Measurements from ENCODE around the gene TDRD12. TPM values are rescaled to one million over a fixed set of nuclear protein-coding genes. Genes with fewer than 3 reads are reported as not detected.
"Not testable (repeated sequence)": the region's sequence is repeated elsewhere in the genome, so short reads cannot be mapped to it uniquely, and the experiment has no call there.

Gene TDRD12
- total and polyA plus RNA-seq, 2 of the 13 experiments (the other 11 are each of a cell fraction or from before 2014, with no cell fraction given): 0.03 to 0.40 TPM

- H3K4me2 ChIP-seq (ENCODE audit: low read depth, low read length); H3K4me3 ChIP-seq (replicated peaks in 1 of 3; ENCODE audit: insufficient read depth in 1 of 3, low read depth in 2 of 3, low read length in 3 of 3); in situ Hi-C loops (cut with HindIII; ENCODE audit: extremely low pct_ligation_motif_present, low pct_unique_long_range_greater_than_20kb); FAIRE-seq; H3K9ac ChIP-seq (ENCODE audit: insufficient read depth, low read depth, low read length); H3K79me2 ChIP-seq (ENCODE audit: insufficient read depth, low read length); H2AFZ ChIP-seq (ENCODE audit: low read length); H3K27me3 ChIP-seq (ENCODE audit: control insufficient read depth in 1 of 2, insufficient read depth in 2 of 2, low read length in 2 of 2); DNase-seq (ENCODE audit: low spot score); H3K27ac ChIP-seq (ENCODE audit: extremely low read length, insufficient read depth, low read length); ATAC-seq; BruUV-seq (replicated peaks); intact Hi-C loops (cut with micrococcal nuclease; ENCODE audit: unreplicated experiment); H3K36me3 ChIP-seq (replicated peaks in 1 of 2; ENCODE audit: control insufficient read depth in 1 of 2, insufficient read depth in 2 of 2, low read length in 2 of 2); CTCF ChIA-PET (ENCODE audit: low intra/inter-chr PET ratio, low total read pairs): not testable (repeated sequence)
- POLR2A ChIA-PET: interaction anchor here (0.7 kb wide), 1 partner anchor 9 kb away, joined by 3 read pairs; the partner anchor contains the start of gene NUDT19
- TF ChIP-seq NFYC (CRISPR knock-in tag; IDR thresholded peaks at IDR 0.05): 0 out of 2 replicates have a peak, but pooled peaks have one; percentile 23
- peak in 1 of 2 experiments; percentile 27; a peak in 1 of 4 replicates for TF ChIP-seq MAFK (conservative IDR thresholded peaks at IDR 0.05 in 1 of 2, IDR thresholded peaks at IDR 0.05 in 1 of 2; ENCODE audit: low read length in 2 of 2)
- TF ChIP-seq MAFF (IDR thresholded peaks at IDR 0.05; ENCODE audit: low read depth, low read length): peak; percentile 23; the same call in 1 of the 2 replicates
- TF ChIP-seq NFYB (CRISPR knock-in tag; IDR thresholded peaks at IDR 0.05): peak; percentile 40
- 96% methylated on average over 7 of the region's 7 CpGs for WGBS (ENCODE audit: low lambda C conversion rate)
- peaks cover 16% of the 10 kb centered on the region for H3K4me1 ChIP-seq (ENCODE audit: insufficient read depth, low read length)
- peaks cover 22% of the 10 kb centered on the region for H4K20me1 ChIP-seq (ENCODE audit: insufficient read depth, low read length)
- H3K9me3 ChIP-seq (ENCODE audit: low read length): peaks cover 20% of the 10 kb centered on the region
These were observed 19.4 kb upstream of the TDRD12 start for GRCh38 chr19:32700129-32700528.

- intact Hi-C loops (cut with micrococcal nuclease; ENCODE audit: unreplicated experiment) (no loop called here), in situ Hi-C loops (cut with HindIII; ENCODE audit: extremely low pct_ligation_motif_present, low pct_unique_long_range_greater_than_20kb) (no loop called here)
- ChIA-PET CTCF (ENCODE audit: low intra/inter-chr PET ratio, low total read pairs) (no interaction called here), POLR2A (no interaction called here)
- WGBS (ENCODE audit: low lambda C conversion rate): 45% methylated on average over 5 of the region's 5 CpGs
- Histone ChIP-seq H3K27ac (ENCODE audit: extremely low read length, insufficient read depth, low read length) (no peak overlapping the region), H3K9ac (ENCODE audit: insufficient read depth, low read depth, low read length) (no peak overlapping the region), H2AFZ (ENCODE audit: low read length) (no peak overlapping the region), H3K4me3 (replicated peaks in 1 of 3; ENCODE audit: insufficient read depth in 1 of 3, low read depth in 2 of 3, low read length in 3 of 3) (no peak overlapping the region), H3K36me3 (replicated peaks in 1 of 2; ENCODE audit: control insufficient read depth in 1 of 2, insufficient read depth in 2 of 2, low read length in 2 of 2) (peaks cover 1 to 9% of the 10 kb centered on the region in 2 experiments; a peak in 2 of 5 replicates), H4K20me1 (ENCODE audit: insufficient read depth, low read length) (peaks cover 30% of the 10 kb centered on the region), H3K79me2 (ENCODE audit: insufficient read depth, low read length) (no peaks in the 10 kb centered on the region), H3K4me1 (ENCODE audit: insufficient read depth, low read length) (peaks cover under 1% of the 10 kb centered on the region; the same call in 1 of the 2 replicates), H3K27me3 (ENCODE audit: control insufficient read depth in 1 of 2, insufficient read depth in 2 of 2, low read length in 2 of 2) (no peaks in the 10 kb centered on the region), H3K9me3 (ENCODE audit: low read length) (peaks cover 20% of the 10 kb centered on the region), H3K4me2 (ENCODE audit: low read depth, low read length) (no peak overlapping the region)
- no TSS peak for BruUV-seq (replicated peaks)
- no peak for FAIRE-seq
- peak; percentile 46; the same call in 2 of the 3 replicates for ATAC-seq
- DNase-seq (ENCODE audit: low spot score): peak; percentile 62
- TF ChIP-seq ERF (CRISPR knock-in tag; IDR thresholded peaks at IDR 0.05) (no peak), DNMT3B (CRISPR knock-in tag; conservative IDR thresholded peaks at IDR 0.05) (no peak), FOXA1 (IDR thresholded peaks at IDR 0.05) (peak; percentile 32; the same call in 1 of the 2 replicates), FOXA1 (CRISPR knock-in tag; IDR thresholded peaks at IDR 0.05) (peak; percentile 91), ZNF30 (CRISPR knock-in tag; IDR thresholded peaks at IDR 0.05) (no peak), U2AF2 (IDR thresholded peaks at IDR 0.05; ENCODE audit: low read depth, low read length) (no peak), FOXM1 (CRISPR knock-in tag; IDR thresholded peaks at IDR 0.05) (no peak), CREB1 (IDR thresholded peaks at IDR 0.05) (no peak), CREB1 (CRISPR knock-in tag; IDR thresholded peaks at IDR 0.05) (no peak), PBX2 (CRISPR knock-in tag; IDR thresholded peaks at IDR 0.05) (no peak), DMTF1 (CRISPR knock-in tag; IDR thresholded peaks at IDR 0.05) (no peak), ONECUT2 (CRISPR knock-in tag; IDR thresholded peaks at IDR 0.05) (peak; percentile 36; the same call in 1 of the 2 replicates), FOXP1 (IDR thresholded peaks at IDR 0.05) (no peak), FOXP1 (CRISPR knock-in tag; IDR thresholded peaks at IDR 0.05) (peak; percentile 65), NFE2 (CRISPR knock-in tag; IDR thresholded peaks at IDR 0.05) (no peak), ZNF629 (CRISPR knock-in tag; conservative IDR thresholded peaks at IDR 0.05) (no peak)
These were observed 17.6 kb upstream of the TDRD12 start for GRCh38 chr19:32702010-32702409.

Measured in HepG2 (cell line).